ACC112 (cell line): ENCODE measurements around the gene CRACR2B.

Experiments used
- H2AFZ ChIP-seq: fragments of 200-600 bp; sonication (generic); one replicate; pipeline ENCODE4 v1.6.0; 2017; ENCODE audit warnings: antibody characterized with exemption, low read length; ENCODE audit not compliant: unreplicated experiment
- H3K27ac ChIP-seq: fragments of 200-600 bp; sonication (generic); 2 replicates; pipeline ENCODE4 v1.5.1; 2014; ENCODE audit warnings: low read depth, mild to moderate bottlenecking, antibody characterized with exemption, low read length, moderate library complexity
- H3K27me3 ChIP-seq: fragments of 200-600 bp; sonication (generic); 2 replicates; pipeline ENCODE4 v1.6.1; 2014; ENCODE audit warnings: mild to moderate bottlenecking, antibody characterized with exemption, low read length, moderate library complexity, mixed read lengths; ENCODE audit not compliant: insufficient read depth
- H3K36me3 ChIP-seq: fragments of 200-600 bp; sonication (generic); 2 replicates; pipeline ENCODE4 v1.6.1; 2016; ENCODE audit warnings: mild to moderate bottlenecking, antibody characterized with exemption, low read length, moderate library complexity, mixed read lengths; ENCODE audit not compliant: insufficient read depth
- H3K4me1 ChIP-seq: fragments of 200-600 bp; sonication (generic); one replicate; pipeline ENCODE4 v1.6.1; 2016; ENCODE audit warnings: low read length, mixed read lengths; ENCODE audit not compliant: insufficient read depth, unreplicated experiment, control insufficient read depth
- H3K4me3 ChIP-seq: fragments of 200-600 bp; sonication (generic); 2 replicates; pipeline ENCODE4 v1.5.1; 2014; ENCODE audit warnings: mild to moderate bottlenecking, low read depth, low read length
- H3K79me2 ChIP-seq: fragments of 200-600 bp; sonication (generic); one replicate; pipeline ENCODE4 v1.6.0; 2016; ENCODE audit warnings: low read length; ENCODE audit not compliant: control insufficient read depth, unreplicated experiment, insufficient read depth

The CRACR2B gene

GRCh38 chr11:788953-789940, 38.5 kb upstream of the CRACR2B start:
- no peak overlapping the region for H3K27ac ChIP-seq
- H3K79me2 ChIP-seq: no peaks in the 10 kb centered on the region
- H2AFZ ChIP-seq: no peak overlapping the region
- no peaks in the 10 kb centered on the region for H3K36me3 ChIP-seq
- peak overlapping the region; percentile 39; the same call in 1 of the 2 replicates for H3K4me3 ChIP-seq
- no peaks in the 10 kb centered on the region for H3K27me3 ChIP-seq
- no peaks in the 10 kb centered on the region for H3K4me1 ChIP-seq

GRCh38 chr11:789943-790342, 37.8 kb upstream of the CRACR2B start, which contains the start of gene CEND1:
Gene CEND1 (minus strand): TSS chr11:790090. CDS start chr11:788576, 1,514 bp downstream.
- H3K4me1 ChIP-seq: no peaks in the 10 kb centered on the region
- no peak within 1 kb of the TSS for H3K27ac ChIP-seq
- no peak within 1 kb of the TSS for H2AFZ ChIP-seq
- peaks cover 2% of the 10 kb centered on the region for H3K79me2 ChIP-seq
- no peaks in the 10 kb centered on the region for H3K36me3 ChIP-seq
- peak within 1 kb of the TSS; percentile 39; the same call in 1 of the 2 replicates for H3K4me3 ChIP-seq
- no peaks in the 10 kb centered on the region for H3K27me3 ChIP-seq

GRCh38 chr11:790721-791564, 36.8 kb upstream of the CRACR2B start:
- Histone ChIP-seq H3K4me1 (no peaks in the 10 kb centered on the region), H3K27me3 (no peaks in the 10 kb centered on the region), H3K27ac (no peak overlapping the region), H3K4me3 (no peak overlapping the region), H3K36me3 (no peaks in the 10 kb centered on the region), H3K79me2 (peaks cover 6% of the 10 kb centered on the region), H2AFZ (no peak overlapping the region)

- no peaks in the 10 kb centered on the region for H3K27me3 ChIP-seq
- H3K4me1 ChIP-seq: peaks cover 6% of the 10 kb centered on the region
- H2AFZ ChIP-seq: no peak overlapping the region
- H3K27ac ChIP-seq: no peak overlapping the region
- H3K4me3 ChIP-seq: no peak overlapping the region
- no peaks in the 10 kb centered on the region for H3K36me3 ChIP-seq
- peaks cover 6% of the 10 kb centered on the region for H3K79me2 ChIP-seq
These were observed 35.8 kb upstream of the CRACR2B start for GRCh38 chr11:791658-792534.

GRCh38 chr11:792535-792821, 35.2 kb upstream of the CRACR2B start:
- peaks cover 6% of the 10 kb centered on the region for H3K79me2 ChIP-seq
- H3K27me3 ChIP-seq: no peaks in the 10 kb centered on the region
- peaks cover 8% of the 10 kb centered on the region for H3K4me1 ChIP-seq
- H3K27ac ChIP-seq: no peak overlapping the region
- H2AFZ ChIP-seq: no peak overlapping the region
- no peak overlapping the region for H3K4me3 ChIP-seq
- no peaks in the 10 kb centered on the region for H3K36me3 ChIP-seq

GRCh38 chr11:792873-793272, 34.8 kb upstream of the CRACR2B start:
- H2AFZ ChIP-seq: no peak overlapping the region
- no peaks in the 10 kb centered on the region for H3K27me3 ChIP-seq
- H3K79me2 ChIP-seq: peaks cover 6% of the 10 kb centered on the region
- H3K36me3 ChIP-seq: no peaks in the 10 kb centered on the region
- H3K4me3 ChIP-seq: no peak overlapping the region
- peaks cover 8% of the 10 kb centered on the region for H3K4me1 ChIP-seq
- H3K27ac ChIP-seq: no peak overlapping the region

- Histone ChIP-seq H3K27me3 (no peaks in the 10 kb centered on the region), H3K36me3 (no peaks in the 10 kb centered on the region), H3K79me2 (peaks cover 6% of the 10 kb centered on the region), H3K4me1 (peaks cover 8% of the 10 kb centered on the region), H2AFZ (no peak overlapping the region), H3K4me3 (no peak overlapping the region), H3K27ac (no peak overlapping the region)
These were observed 34.2 kb upstream of the CRACR2B start for GRCh38 chr11:793556-793955.

GRCh38 chr11:794013-794765, 33.5 kb upstream of the CRACR2B start:
- no peaks in the 10 kb centered on the region for H3K36me3 ChIP-seq

GRCh38 chr11:794766-795633, 32.7 kb upstream of the CRACR2B start:
- peak overlapping the region; percentile 86 for H3K4me3 ChIP-seq
- H3K27me3 ChIP-seq: no peaks in the 10 kb centered on the region
- H3K4me1 ChIP-seq: peaks cover 8% of the 10 kb centered on the region
- H3K27ac ChIP-seq: no peak overlapping the region
- peaks cover 6% of the 10 kb centered on the region for H3K79me2 ChIP-seq
- H2AFZ ChIP-seq: no peak overlapping the region
- H3K36me3 ChIP-seq: no peaks in the 10 kb centered on the region

More at GRCh38 chr11:794013-794765, 33.5 kb upstream of the CRACR2B start:
- Histone ChIP-seq H3K4me1 (peaks cover 8% of the 10 kb centered on the region), H3K27me3 (no peaks in the 10 kb centered on the region), H2AFZ (no peak overlapping the region), H3K27ac (no peak overlapping the region), H3K79me2 (peaks cover 6% of the 10 kb centered on the region), H3K4me3 (no peak overlapping the region)
